Measurements from ENCODE around the gene INF2. TPM values are rescaled to one million over a fixed set of nuclear protein-coding genes. Genes with fewer than 3 reads are reported as not detected.

Gene INF2
- total RNA-seq, 8 experiments from 2014 or later = 2.4 to 31.1 (median 7.5) TPM

DNA sequence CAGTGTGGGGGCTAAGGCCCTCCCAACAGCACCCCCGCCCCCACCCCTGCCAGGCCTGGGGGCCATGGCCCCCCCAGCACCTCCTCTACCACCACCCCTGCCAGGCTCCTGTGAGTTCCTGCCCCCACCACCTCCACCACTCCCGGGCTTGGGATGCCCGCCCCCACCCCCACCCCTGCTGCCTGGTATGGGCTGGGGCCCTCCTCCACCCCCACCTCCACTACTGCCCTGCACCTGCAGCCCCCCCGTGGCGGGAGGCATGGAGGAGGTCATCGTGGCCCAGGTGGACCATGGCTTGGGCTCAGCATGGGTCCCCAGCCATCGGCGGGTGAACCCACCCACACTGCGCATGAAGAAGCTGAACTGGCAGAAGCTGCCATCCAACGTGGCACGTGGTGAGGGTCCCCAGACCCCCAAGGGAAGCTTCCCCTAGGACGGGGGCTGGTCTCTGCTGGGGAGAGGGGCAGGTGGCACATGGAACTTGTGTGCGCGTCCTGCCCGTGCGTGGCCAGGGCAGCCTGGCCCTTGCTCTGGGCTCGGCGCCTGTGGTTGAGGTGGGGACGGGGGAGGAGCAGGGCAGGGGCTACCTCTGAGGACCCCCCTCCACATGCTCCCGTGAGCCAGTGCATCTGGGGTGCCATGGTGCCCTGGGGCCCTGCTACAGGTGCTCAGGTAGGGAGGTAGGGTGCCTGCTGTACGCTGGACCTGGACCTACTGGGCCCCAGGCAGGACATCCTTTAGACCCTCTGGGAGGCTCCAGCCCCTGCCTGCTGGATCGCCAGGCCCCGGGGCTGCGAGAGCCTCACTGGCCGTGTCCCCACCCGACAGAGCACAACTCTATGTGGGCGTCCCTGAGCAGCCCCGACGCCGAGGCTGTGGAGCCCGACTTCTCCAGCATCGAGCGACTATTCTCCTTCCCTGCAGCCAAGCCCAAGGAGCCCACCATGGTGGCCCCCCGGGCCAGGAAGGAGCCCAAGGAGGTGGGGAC is 18.5 kb downstream of the INF2 start:
- Histone ChIP-seq H3K4me3 (no peak overlapping the region), H3K4me1 (replicated peaks in 1 of 2) (peaks cover 0 to 7% of the 10 kb centered on the region in 2 donors), H3K27ac (no peak overlapping the region)
- ATAC-seq (replicated peaks in 6 of 8) = peak in 7 of 8 experiments; percentile 5 to 32 (median 25)
- WGBS, 10 experiments = 20 to 47% methylated on average over 2 to 3 of the region's 34 CpGs; no CpG with 5 or more reads in 8 of the 10 experiments
- in situ Hi-C loops (cut with MboI; ENCODE audit: low pct_unique_long_range_greater_than_20kb in 2 of 9, low sequenced_read_pairs in 9 of 9, unreplicated experiment in 9 of 9) = no loop called here

DNA sequence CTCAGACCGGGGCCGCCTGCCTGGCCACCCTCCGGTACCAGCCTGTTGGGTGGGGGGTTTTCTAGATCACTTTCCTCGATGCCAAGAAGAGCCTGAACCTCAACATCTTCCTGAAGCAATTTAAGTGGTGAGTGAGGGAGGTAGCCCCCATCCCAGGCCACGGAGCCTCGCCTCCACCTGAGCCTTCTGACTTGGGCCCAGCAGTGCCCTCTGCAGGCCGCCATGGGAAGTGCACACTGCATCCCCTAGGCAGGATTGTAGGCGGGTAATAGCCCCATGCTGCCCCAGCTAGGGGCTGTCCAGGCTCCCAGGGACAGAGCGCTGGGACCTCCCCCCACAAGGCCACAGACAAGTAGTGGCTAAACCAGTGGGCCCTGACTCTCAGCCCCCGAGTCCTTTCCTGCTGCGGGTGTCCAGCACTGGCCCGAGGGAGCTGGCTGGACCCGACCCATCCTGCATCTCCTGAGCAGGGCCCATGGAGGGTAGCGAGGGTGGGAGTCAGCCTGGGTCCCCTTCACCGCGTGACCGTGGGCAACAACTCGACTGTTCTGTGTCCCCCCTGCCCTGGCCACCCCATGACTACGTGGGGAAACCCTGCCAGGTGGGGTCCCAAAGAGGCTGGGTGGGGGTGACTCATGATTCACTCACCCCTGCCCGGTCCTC is 19.3 kb downstream of the INF2 start:
- peak; percentile 69 to 88 (median 82) for ATAC-seq (replicated peaks in 6 of 8)
- H3K4me1 ChIP-seq (replicated peaks in 1 of 2) = peaks cover 0 to 7% of the 10 kb centered on the region in 2 donors
- H3K4me3 ChIP-seq = no peak overlapping the region
- H3K27ac ChIP-seq = no peak overlapping the region
- in situ Hi-C loops (cut with MboI; ENCODE audit: low pct_unique_long_range_greater_than_20kb in 2 of 9, low sequenced_read_pairs in 9 of 9, unreplicated experiment in 9 of 9) = no loop called here
- WGBS, 10 experiments = 0 to 100% (median 65%) methylated on average over 1 to 8 of the region's 20 CpGs; no CpG with 5 or more reads in 5 of the 10 experiments

DNA sequence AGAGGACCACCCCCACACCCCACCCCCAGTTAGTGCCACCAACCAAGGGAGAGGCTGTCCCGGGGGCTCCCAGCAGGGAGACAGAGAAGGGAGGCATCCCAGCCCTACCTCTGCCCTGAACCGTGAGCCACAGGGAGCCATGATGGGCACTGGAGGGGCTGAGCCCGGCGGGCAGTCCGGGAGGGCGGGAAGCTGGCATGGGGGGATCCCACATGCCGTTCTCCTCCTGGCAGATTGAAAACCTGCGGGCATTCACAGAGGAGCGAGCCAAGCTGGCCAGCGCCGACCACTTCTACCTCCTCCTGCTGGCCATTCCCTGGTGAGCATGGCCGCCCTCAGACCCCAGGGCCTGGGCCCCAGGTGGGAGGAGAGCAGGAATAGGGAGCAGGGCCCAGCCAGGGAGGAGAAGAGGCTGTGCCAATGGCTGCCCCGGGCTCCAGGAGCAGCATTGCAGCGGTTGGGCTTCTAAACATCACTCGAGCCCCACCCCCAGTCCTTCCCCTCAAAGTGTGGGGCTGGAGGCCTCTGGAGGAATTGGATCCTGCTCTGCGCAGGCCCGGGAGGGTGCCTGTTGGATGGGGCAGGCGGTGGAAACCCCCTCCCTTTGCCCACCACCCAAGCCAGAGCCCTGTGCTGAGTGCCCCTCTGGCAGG is 20.1 kb downstream of the INF2 start:
- in situ Hi-C loops (cut with MboI; ENCODE audit: low pct_unique_long_range_greater_than_20kb in 2 of 9, low sequenced_read_pairs in 9 of 9, unreplicated experiment in 9 of 9) = no loop called here
- WGBS, 10 experiments = no CpG with 5 or more reads among the region's 18 CpGs

DNA sequence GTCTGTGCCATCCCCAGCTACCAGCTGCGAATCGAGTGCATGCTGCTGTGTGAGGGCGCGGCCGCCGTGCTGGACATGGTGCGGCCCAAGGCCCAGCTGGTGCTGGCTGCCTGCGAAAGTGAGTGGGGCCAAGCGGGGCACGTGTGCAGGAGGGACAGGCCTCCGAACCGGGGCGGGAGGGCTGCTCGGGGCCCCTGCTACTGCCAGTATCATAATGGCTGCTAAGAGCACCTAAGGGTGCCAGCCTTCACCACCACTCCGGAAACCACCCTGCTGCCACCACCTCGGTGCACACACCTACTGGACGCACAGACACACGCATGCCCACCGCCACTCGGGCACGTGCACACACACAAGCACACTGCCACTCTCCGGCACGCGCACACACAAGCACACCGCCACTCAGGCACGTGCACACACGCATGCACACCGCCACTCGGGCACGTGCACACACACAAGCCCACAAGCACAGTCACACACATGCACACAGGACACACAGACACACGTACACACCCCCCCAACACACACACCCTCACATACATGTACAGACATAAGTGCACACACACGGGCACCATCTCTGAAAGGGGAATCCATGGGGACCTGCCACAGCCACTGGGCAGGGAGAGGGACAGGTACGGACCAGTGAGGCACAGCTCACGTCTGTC is 20.8 kb downstream of the INF2 start:
- WGBS, 10 experiments = 100% methylated on average over 1 to 2 of the region's 34 CpGs; no CpG with 5 or more reads in 7 of the 10 experiments
- H3K4me3 ChIP-seq = no peak overlapping the region
- H3K4me1 ChIP-seq (replicated peaks in 1 of 2) = peaks cover 0 to 7% of the 10 kb centered on the region in 2 donors
- no peak for ATAC-seq (replicated peaks in 6 of 8)
- no peak overlapping the region for H3K27ac ChIP-seq
- in situ Hi-C loops (cut with MboI; ENCODE audit: low pct_unique_long_range_greater_than_20kb in 2 of 9, low sequenced_read_pairs in 9 of 9, unreplicated experiment in 9 of 9) = no loop called here

More for the DNA sequence above, 20.1 kb downstream of the INF2 start:
- H3K4me1 ChIP-seq (replicated peaks in 1 of 2) = peaks cover 0 to 7% of the 10 kb centered on the region in 2 donors
- H3K4me3 ChIP-seq = no peak overlapping the region
- no peak overlapping the region for H3K27ac ChIP-seq
- no peak for ATAC-seq (replicated peaks in 6 of 8)

DNA sequence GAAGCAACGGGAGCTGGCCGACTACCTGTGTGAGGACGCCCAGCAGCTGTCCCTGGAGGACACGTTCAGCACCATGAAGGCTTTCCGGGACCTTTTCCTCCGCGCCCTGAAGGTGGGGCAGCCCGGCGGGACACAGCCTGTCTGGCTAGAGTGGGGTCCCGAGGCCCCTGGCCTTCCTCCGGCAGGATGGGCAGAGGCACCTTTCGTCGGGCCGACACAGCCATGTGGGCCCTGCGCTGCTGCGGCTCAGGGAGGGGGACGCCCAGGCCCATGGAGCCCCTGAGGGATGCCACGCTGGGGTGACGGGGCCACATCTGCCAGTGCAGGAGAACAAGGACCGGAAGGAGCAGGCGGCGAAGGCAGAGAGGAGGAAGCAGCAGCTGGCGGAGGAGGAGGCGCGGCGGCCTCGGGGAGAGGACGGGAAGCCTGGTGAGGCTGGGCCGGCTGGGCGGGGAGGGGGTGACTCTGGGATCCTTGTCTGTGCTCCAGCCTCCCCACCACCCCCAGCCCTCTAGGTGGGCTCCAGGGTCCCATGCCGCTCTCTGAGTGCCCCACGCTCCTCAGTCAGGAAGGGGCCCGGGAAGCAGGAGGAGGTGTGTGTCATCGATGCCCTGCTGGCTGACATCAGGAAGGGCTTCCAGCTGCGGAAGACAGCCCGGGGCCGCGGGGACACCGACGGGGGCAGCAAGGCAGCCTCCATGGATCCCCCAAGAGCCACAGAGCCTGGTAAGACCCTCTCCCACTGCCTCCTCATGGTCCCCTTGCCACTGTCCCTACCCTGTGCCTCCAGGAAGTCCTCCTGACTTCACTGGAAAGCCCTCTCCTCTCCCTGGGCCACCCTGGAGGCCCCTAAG is 23.7 kb downstream of the INF2 start:
- ATAC-seq (replicated peaks in 6 of 8) = no peak
- WGBS, 10 experiments = 20 to 100% (median 89%) methylated on average over 1 to 15 of the region's 40 CpGs; no CpG with 5 or more reads in 6 of the 10 experiments
- in situ Hi-C loops (cut with MboI; ENCODE audit: low pct_unique_long_range_greater_than_20kb in 2 of 9, low sequenced_read_pairs in 9 of 9, unreplicated experiment in 9 of 9) = no loop called here

DNA sequence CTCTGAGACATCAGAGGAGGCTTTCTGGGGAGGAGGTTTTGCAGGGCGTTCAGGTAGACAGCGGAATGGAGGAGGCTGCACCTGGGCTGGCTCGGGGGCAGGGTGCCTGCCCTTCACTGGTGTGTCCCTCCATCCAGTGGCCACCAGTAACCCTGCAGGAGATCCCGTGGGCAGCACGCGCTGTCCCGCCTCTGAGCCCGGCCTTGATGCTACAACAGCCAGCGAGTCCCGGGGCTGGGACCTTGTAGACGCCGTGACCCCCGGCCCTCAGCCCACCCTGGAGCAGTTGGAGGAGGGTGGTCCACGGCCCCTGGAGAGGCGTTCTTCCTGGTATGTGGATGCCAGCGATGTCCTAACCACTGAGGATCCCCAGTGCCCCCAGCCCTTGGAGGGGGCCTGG is 24.6 kb downstream of the INF2 start:
- Histone ChIP-seq H3K27ac (no peak overlapping the region), H3K4me1 (replicated peaks in 1 of 2) (peaks cover 7 to 8% of the 10 kb centered on the region in 2 donors), H3K4me3 (no peak overlapping the region)
- no CpG with 5 or more reads among the region's 16 CpGs for WGBS, 10 experiments
- in situ Hi-C loops (cut with MboI; ENCODE audit: low pct_unique_long_range_greater_than_20kb in 2 of 9, low sequenced_read_pairs in 9 of 9, unreplicated experiment in 9 of 9) = no loop called here
- ATAC-seq (replicated peaks in 6 of 8) = no peak

More for the DNA sequence above, 23.7 kb downstream of the INF2 start:
- Histone ChIP-seq H3K4me3 (no peak overlapping the region), H3K4me1 (replicated peaks in 1 of 2) (peaks cover 8 to 10% of the 10 kb centered on the region in 2 donors), H3K27ac (no peak overlapping the region)

DNA sequence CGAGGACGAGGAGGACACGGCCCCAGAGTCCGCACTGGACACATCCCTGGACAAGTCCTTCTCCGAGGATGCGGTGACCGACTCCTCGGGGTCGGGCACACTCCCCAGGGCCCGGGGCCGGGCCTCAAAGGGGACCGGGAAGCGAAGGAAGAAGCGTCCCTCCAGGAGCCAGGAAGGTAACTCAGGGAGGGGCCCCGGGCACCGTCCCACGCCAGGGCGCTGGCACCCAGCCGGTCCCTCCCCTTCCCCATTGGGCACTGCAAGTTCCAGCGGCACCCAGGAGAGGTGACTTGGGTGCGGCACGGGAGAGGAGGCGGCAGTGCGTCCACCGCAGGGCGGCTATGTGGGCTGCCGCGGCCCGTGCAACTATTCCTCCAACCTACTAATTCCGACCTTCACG is 25.3 kb downstream of the INF2 start:
- in situ Hi-C loops (cut with MboI; ENCODE audit: low pct_unique_long_range_greater_than_20kb in 2 of 9, low sequenced_read_pairs in 9 of 9, unreplicated experiment in 9 of 9) = no loop called here

DNA sequence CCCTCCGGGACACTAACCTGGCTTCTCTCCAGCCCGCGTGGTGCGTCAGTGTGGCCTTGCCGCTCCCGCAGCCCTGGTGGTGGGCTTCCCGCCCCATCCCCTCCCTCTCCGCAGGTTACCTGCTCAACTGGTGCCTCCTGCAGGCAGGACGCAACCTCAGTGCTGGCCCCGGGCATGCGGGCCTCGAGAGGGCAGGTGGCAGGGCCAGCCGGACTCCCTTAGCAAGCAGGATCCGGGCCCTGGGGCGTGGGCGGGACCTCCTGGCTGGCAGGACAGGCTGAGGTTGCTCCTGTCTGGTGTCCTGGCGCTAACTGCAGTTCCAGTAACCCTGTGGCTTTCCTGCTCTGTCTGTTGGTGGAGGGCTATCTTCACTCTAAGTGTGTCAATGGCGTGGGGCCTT is 26.0 kb downstream of the INF2 start:
- Histone ChIP-seq H3K4me3 (no peak overlapping the region), H3K4me1 (replicated peaks in 1 of 2) (peaks cover 7 to 8% of the 10 kb centered on the region in 2 donors), H3K27ac (no peak overlapping the region)
- 87 to 97% (median 95%) methylated on average over 6 to 7 of the region's 18 CpGs; no CpG with 5 or more reads in 7 of the 10 experiments for WGBS, 10 experiments
- in situ Hi-C loops (cut with MboI; ENCODE audit: low pct_unique_long_range_greater_than_20kb in 2 of 9, low sequenced_read_pairs in 9 of 9, unreplicated experiment in 9 of 9) = no loop called here
- ATAC-seq (replicated peaks in 6 of 8) = peak in 1 of 8 experiments; percentile 31

More for the DNA sequence above, 25.3 kb downstream of the INF2 start:
- no peak for ATAC-seq (replicated peaks in 6 of 8)
- Histone ChIP-seq H3K4me1 (replicated peaks in 1 of 2) (peaks cover 7 to 8% of the 10 kb centered on the region in 2 donors), H3K4me3 (no peak overlapping the region), H3K27ac (no peak overlapping the region)
- WGBS, 10 experiments = 80 to 100% (median 93%) methylated on average over 2 to 4 of the region's 31 CpGs; no CpG with 5 or more reads in 6 of the 10 experiments

DNA sequence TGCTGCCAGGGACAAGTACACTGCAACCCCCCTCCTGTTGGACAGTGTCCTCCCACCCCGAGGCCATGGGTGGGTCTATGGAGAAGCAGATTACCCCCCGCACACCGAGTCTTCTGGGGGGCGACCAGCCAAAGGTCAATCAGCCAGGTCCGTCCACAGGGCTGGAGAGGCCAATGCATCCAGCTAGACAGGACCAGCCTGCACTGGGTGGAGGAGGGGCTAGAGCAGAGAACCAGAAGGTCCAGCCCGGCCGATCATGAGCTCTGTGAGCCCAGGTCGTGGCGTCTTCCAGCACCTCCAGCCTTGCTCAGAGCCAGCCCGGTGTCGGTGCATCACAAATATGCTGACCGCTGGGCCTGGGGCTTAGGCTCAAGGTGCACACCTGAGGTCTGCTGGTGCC is 26.5 kb downstream of the INF2 start:
- no peak overlapping the region for H3K27ac ChIP-seq
- H3K4me1 ChIP-seq (replicated peaks in 1 of 2) = peaks cover 7 to 8% of the 10 kb centered on the region in 2 donors
- no peak overlapping the region for H3K4me3 ChIP-seq
- WGBS, 10 experiments = 81 to 100% (median 92%) methylated on average over 1 to 4 of the region's 12 CpGs; no CpG with 5 or more reads in 6 of the 10 experiments
- in situ Hi-C loops (cut with MboI; ENCODE audit: low pct_unique_long_range_greater_than_20kb in 2 of 9, low sequenced_read_pairs in 9 of 9, unreplicated experiment in 9 of 9) = no loop called here
- peak in 1 of 8 experiments; percentile 1 for ATAC-seq (replicated peaks in 6 of 8)

DNA sequence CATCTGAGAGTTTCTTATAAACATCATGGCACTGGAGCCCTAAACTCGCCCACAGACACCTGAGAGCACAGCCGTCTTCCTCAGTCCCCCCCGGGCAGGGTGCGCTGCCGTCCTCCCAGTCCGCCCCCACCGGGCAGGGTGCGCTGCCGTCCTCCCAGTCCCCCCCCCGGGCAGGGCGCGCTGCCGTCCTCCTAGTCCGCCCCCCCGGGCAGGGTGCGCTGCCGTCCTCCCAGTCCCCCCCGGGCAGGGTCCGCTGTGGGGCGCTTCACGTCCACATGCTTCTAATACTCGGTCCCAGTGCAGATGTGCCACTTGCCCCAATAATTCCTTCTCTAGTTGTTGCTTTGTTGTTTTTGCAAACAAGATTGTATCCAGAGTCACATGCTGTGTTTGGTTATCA is 27.7 kb downstream of the INF2 start:
- H3K27ac ChIP-seq = no peak overlapping the region
- no peak for ATAC-seq (replicated peaks in 6 of 8)
- peaks cover 13 to 15% of the 10 kb centered on the region in 2 donors for H3K4me1 ChIP-seq (replicated peaks in 1 of 2)
- in situ Hi-C loops (cut with MboI; ENCODE audit: low pct_unique_long_range_greater_than_20kb in 2 of 9, low sequenced_read_pairs in 9 of 9, unreplicated experiment in 9 of 9) = no loop called here
- no peak overlapping the region for H3K4me3 ChIP-seq
- WGBS, 10 experiments = 90 to 100% (median 98%) methylated on average over 1 to 3 of the region's 22 CpGs; no CpG with 5 or more reads in 6 of the 10 experiments

DNA sequence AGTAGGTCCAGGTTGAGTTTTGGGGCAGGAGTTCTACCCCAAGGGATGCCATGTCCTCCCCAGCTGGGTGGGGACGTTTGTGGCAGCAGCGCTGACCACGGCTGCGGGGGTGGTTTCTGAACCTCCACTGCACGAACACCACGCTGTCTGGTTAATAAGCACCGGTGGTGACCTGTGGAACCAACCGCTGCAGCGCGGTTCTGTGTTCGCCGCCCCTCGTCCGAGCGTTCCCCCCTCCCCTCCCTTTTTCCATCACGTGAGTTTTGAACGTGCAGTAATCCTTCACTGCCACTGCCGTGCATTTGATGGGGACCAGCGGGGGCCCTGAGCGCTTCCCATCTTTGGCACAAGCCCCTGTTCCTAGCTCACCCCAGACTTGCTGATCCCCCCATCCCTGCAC is 28.2 kb downstream of the INF2 start:
- H3K4me1 ChIP-seq (replicated peaks in 1 of 2) = peaks cover 13 to 20% of the 10 kb centered on the region in 2 donors
- H3K27ac ChIP-seq = no peak overlapping the region
- WGBS, 10 experiments = 33 to 67% (median 53%) methylated on average over 1 to 3 of the region's 20 CpGs; no CpG with 5 or more reads in 5 of the 10 experiments
- in situ Hi-C loops (cut with MboI; ENCODE audit: low pct_unique_long_range_greater_than_20kb in 2 of 9, low sequenced_read_pairs in 9 of 9, unreplicated experiment in 9 of 9) = no loop called here
- peak in 3 of 8 experiments; percentile 5 to 43 (median 7) for ATAC-seq (replicated peaks in 6 of 8)
- H3K4me3 ChIP-seq = no peak overlapping the region
